Measurements from ENCODE around the gene CORO1C. TPM values are rescaled to one million over a fixed set of nuclear protein-coding genes. Genes with fewer than 3 reads are reported as not detected.

Gene CORO1C
- total RNA-seq, 1 donor from 2014 or later = 68.3 TPM

DNA sequence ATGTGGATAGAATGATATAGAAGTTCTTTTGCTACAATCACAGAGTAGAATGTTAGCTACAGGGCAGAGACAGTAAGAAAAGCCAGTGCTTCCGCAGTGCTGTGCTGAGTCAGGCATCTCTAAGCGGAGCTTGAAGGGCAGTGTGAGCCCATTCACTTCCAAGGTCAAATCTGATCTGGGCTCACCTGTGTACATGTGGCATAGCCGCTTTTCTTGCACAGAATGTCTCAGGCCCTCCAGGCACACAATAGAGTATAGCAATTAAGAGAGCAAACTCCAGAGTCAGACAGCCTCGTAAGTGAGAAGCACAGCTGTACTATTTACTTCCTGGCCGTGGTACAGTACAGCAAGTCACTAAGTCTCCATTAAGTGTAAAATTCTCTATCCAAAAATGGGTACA lies 26.8 kb downstream of the CORO1C start:
- no peak for TF ChIP-seq CTCF (IDR thresholded peaks at IDR 0.05)
- peaks cover 32% of the 10 kb centered on the region for H3K4me1 Mint-ChIP-seq
- no peak overlapping the region for H3K27ac Mint-ChIP-seq
- no peak overlapping the region for H3K4me3 Mint-ChIP-seq
- H3K36me3 Mint-ChIP-seq (ENCODE audit: low read depth) = peaks cover 44% of the 10 kb centered on the region
- ATAC-seq (ENCODE audit: low read depth) = no peak
- H3K9me3 Mint-ChIP-seq = no peaks in the 10 kb centered on the region
- intact Hi-C loops (cut with micrococcal nuclease) = no loop called here
- no peaks in the 10 kb centered on the region for H3K27me3 Mint-ChIP-seq
- ChIA-PET POLR2A (interaction anchor here (1.2 kb wide), 1 partner anchor 11 kb away, joined by 3 read pairs; no protein-coding TSS in a partner anchor), CTCF (interaction anchor here (1.1 to 1.5 kb wide), 2 partner anchors 14 to 87 kb away, joined by 3 to 5 read pairs; no protein-coding TSS in a partner anchor)
- no peak for DNase-seq

- Mint-ChIP-seq H3K9me3 (no peaks in the 10 kb centered on the region), H3K4me3 (no peak overlapping the region), H3K36me3 (ENCODE audit: low read depth) (peaks cover 61% of the 10 kb centered on the region), H3K4me1 (peaks cover 25% of the 10 kb centered on the region), H3K27ac (no peak overlapping the region), H3K27me3 (no peaks in the 10 kb centered on the region)
- no peak for TF ChIP-seq CTCF (IDR thresholded peaks at IDR 0.05)
- intact Hi-C loops (cut with micrococcal nuclease) = no loop called here
- POLR2A ChIA-PET = interaction anchor here (0.6 to 0.9 kb wide), 2 partner anchors 9 to 1583 kb away, joined by 3 to 4 read pairs; no protein-coding TSS in a partner anchor
- CTCF ChIA-PET = no interaction called here
- ATAC-seq (ENCODE audit: low read depth) = no peak
- DNase-seq = no peak
These were observed 28.6 kb downstream of the CORO1C start for GRCh38 chr12:108702595-108703320.

- H3K27me3 Mint-ChIP-seq = no peaks in the 10 kb centered on the region
- no peak for ATAC-seq (ENCODE audit: low read depth)
- TF ChIP-seq CTCF (IDR thresholded peaks at IDR 0.05) = no peak
- no peaks in the 10 kb centered on the region for H3K9me3 Mint-ChIP-seq
- intact Hi-C loops (cut with micrococcal nuclease) = no loop called here
- peaks cover 24% of the 10 kb centered on the region for H3K4me1 Mint-ChIP-seq
- H3K4me3 Mint-ChIP-seq = no peak overlapping the region
- peaks cover 68% of the 10 kb centered on the region for H3K36me3 Mint-ChIP-seq (ENCODE audit: low read depth)
- ChIA-PET CTCF (interaction anchor here (0.6 to 1.0 kb wide), 2 partner anchors 11 to 25 kb away, joined by 3 read pairs; no protein-coding TSS in a partner anchor), POLR2A (interaction anchor here (0.6 to 0.9 kb wide), 2 partner anchors 8 to 1584 kb away, joined by 3 to 4 read pairs; no protein-coding TSS in a partner anchor)
- no peak overlapping the region for H3K27ac Mint-ChIP-seq
- no peak for DNase-seq
These were observed 29.4 kb downstream of the CORO1C start for GRCh38 chr12:108701779-108702441.

- no peak for TF ChIP-seq CTCF (IDR thresholded peaks at IDR 0.05)
- Mint-ChIP-seq H3K27ac (no peak overlapping the region), H3K4me1 (peaks cover 32% of the 10 kb centered on the region), H3K27me3 (no peaks in the 10 kb centered on the region), H3K4me3 (no peak overlapping the region), H3K9me3 (no peaks in the 10 kb centered on the region), H3K36me3 (ENCODE audit: low read depth) (peaks cover 69% of the 10 kb centered on the region)
- ChIA-PET CTCF (interaction anchor here (1.0 kb wide), 1 partner anchor 10 kb away, joined by 3 read pairs; no protein-coding TSS in a partner anchor), POLR2A (no interaction called here)
- intact Hi-C loops (cut with micrococcal nuclease) = no loop called here
- ATAC-seq (ENCODE audit: low read depth) (no peak), DNase-seq (no peak)
These were observed 30.3 kb downstream of the CORO1C start for GRCh38 chr12:108700833-108701541.
